GM12878 (cell line): Measurements from ENCODE around the gene TBRG4. TPM values are rescaled to one million over a fixed set of nuclear protein-coding genes. Genes with fewer than 3 reads are reported as not detected.

Experiments used
- ATAC-seq: fragments of 200-7000 bp; cut with Tn5 transposase; 3 replicates; pipeline ENCODE4 v1.9.1; 2020; ENCODE audit warnings: mild to moderate bottlenecking, moderate library complexity
- BruUV-seq: library from RNA; stranded (reverse); fragments of 400-500 nt; replicated peaks from 2 replicates; lab custom pipeline; 2021; lab: Mats Ljungman, UMichigan
- CTCF ChIA-PET: fragments of 300-600 bp; sonication (Branson Sonifier 250); formaldehyde crosslinking; extraction: SDS; loops from one replicate; lab custom pipeline; 2021; ENCODE audit warnings: inconsistent platforms; lab: Yijun Ruan, JAX
- POLR2A ChIA-PET: fragments of 350-600 bp; formaldehyde crosslinking; extraction: SDS; loops from one replicate; lab custom pipeline; 2021; ENCODE audit warnings: inconsistent platforms; lab: Charles Lee
- RAD21 ChIA-PET: fragments of 300-600 bp; sonication (Branson Sonifier 250); formaldehyde crosslinking; loops from one replicate; lab custom pipeline; 2023; ENCODE audit warnings: antibody characterized with exemption; ENCODE audit not compliant: unreplicated experiment; lab: Charles Lee
- SMC1A ChIA-PET: fragments of 300-600 bp; sonication (Branson Sonifier 250); formaldehyde crosslinking; loops from one replicate; lab custom pipeline; 2023; ENCODE audit not compliant: unreplicated experiment, uncharacterized antibody; lab: Charles Lee
- DNase-seq: peaks from one replicate; pipeline ENCODE4 v3.0.0-alpha.2; 2011; ENCODE audit warnings: low read depth, low spot score
- FAIRE-seq: peaks from 3 replicates; lab custom pipeline; 2011; peaks lifted over from hg19 to GRCh38; lab: Jason Lieb, UNC
- H2AFZ ChIP-seq: 2 replicates; pipeline ENCODE4 v1.6.0; 2011; ENCODE audit warnings: low read depth, low read length, control low read depth; ENCODE audit not compliant: control insufficient read depth
- H3K27ac ChIP-seq: 2 replicates; pipeline ENCODE4 v1.5.1; 2011; ENCODE audit warnings: control low read depth; ENCODE audit not compliant: control insufficient read depth, insufficient read depth
- H3K27me3 ChIP-seq, 2 experiments: replicated peaks in 1 of 2; 2 replicates each; pipeline versions ENCODE4 v1.6.0 to v1.6.1; 2011; ENCODE audit warnings: low read length in 1 of 2; ENCODE audit not compliant: control insufficient read depth in 2 of 2, insufficient read depth in 2 of 2
- H3K36me3 ChIP-seq, 2 experiments: 2 replicates each; pipeline ENCODE4 v1.5.1; 2011; ENCODE audit warnings: low read length in 1 of 2; ENCODE audit not compliant: control insufficient read depth in 2 of 2, insufficient read depth in 2 of 2
- H3K4me1 ChIP-seq: 2 replicates; pipeline ENCODE4 v1.6.1; 2011; ENCODE audit warnings: mild to moderate bottlenecking, low read length, moderate library complexity, mixed read lengths; ENCODE audit not compliant: control insufficient read depth, insufficient read depth
- H3K4me2 ChIP-seq: 2 replicates; pipeline ENCODE4 v1.6.0; 2011; ENCODE audit warnings: control low read depth; ENCODE audit not compliant: control insufficient read depth, insufficient read depth
- H3K4me3 ChIP-seq: fragments of 200-600 bp; sonication (generic); 2 replicates; pipeline ENCODE4 v1.5.1; 2016
- H3K79me2 ChIP-seq: 2 replicates; pipeline ENCODE4 v1.6.0; 2011; ENCODE audit warnings: low read length; ENCODE audit not compliant: control insufficient read depth, insufficient read depth
- H3K9ac ChIP-seq: 2 replicates; pipeline ENCODE4 v1.8.0; 2011; ENCODE audit warnings: low read length, control low read depth, mixed read lengths; ENCODE audit not compliant: control insufficient read depth, insufficient read depth
- H3K9me3 ChIP-seq: replicated peaks from 3 replicates; pipeline ENCODE4 v1.5.1; 2011; ENCODE audit warnings: mild to moderate bottlenecking, low read length; ENCODE audit not compliant: control insufficient read depth, insufficient read depth
- H4K20me1 ChIP-seq: 2 replicates; pipeline ENCODE4 v1.6.0; 2011; ENCODE audit not compliant: control insufficient read depth, insufficient read depth
- BMI1 ChIP-seq: fragments of 450-650 bp; IDR thresholded peaks from 2 replicates; pipeline ENCODE4 v1.6.1; 2016; ENCODE audit warnings: mild to moderate bottlenecking, moderate library complexity, borderline replicate concordance
- EGR1 ChIP-seq, 2 experiments: IDR thresholded peaks; 1 replicate in 1 of 2; 2 replicates in 1 of 2; pipeline ENCODE4 v1.6.1; 2011 to 2012; ENCODE audit warnings: low read depth in 2 of 2, low read length in 2 of 2, borderline replicate concordance in 1 of 2, mild to moderate bottlenecking in 1 of 2, moderate library complexity in 1 of 2
- KAT2A ChIP-seq: conservative IDR thresholded peaks from 2 replicates; pipeline ENCODE4 v1.6.1; 2011; ENCODE audit warnings: low read depth, low read length; ENCODE audit not compliant: control insufficient read depth
- NR2C1 ChIP-seq: fragments of 450-650 bp; IDR thresholded peaks from 2 replicates; pipeline ENCODE4 v1.6.1; 2017; ENCODE audit warnings: antibody characterized with exemption, mild to moderate bottlenecking, moderate library complexity
- POLR2AphosphoS2 ChIP-seq: IDR thresholded peaks from 2 replicates; pipeline ENCODE4 v1.6.1; 2011; ENCODE audit warnings: low read depth, mild to moderate bottlenecking, low read length, improper control_type of control experiment, moderate library complexity
- SMAD1 ChIP-seq: fragments of 450-650 bp; IDR thresholded peaks from 2 replicates; pipeline ENCODE4 v1.6.1; 2018; ENCODE audit warnings: mild to moderate bottlenecking, low read depth; ENCODE audit not compliant: partially characterized antibody
- whole genome bisulfite sequencing: methylation state at CpG from one replicate; pipeline ENCODE4 v1.1.6; 2016; ENCODE audit warnings: low lambda C conversion rate; ENCODE audit not compliant: insufficient replicate concordance, insufficient coverage; ENCODE audit errors: missing lambda C conversion rate; 5-methylcytosine and 5-hydroxymethylcytosine counted together
- in situ Hi-C: fragments of 300-500 bp; cut with MboI; formaldehyde crosslinking; loops from 9 replicates; pipeline ENCODE4 v1.14.3; 2018; ENCODE audit warnings: mixed read lengths
- intact Hi-C: fragments of 100-400 bp; cut with micrococcal nuclease; formaldehyde crosslinking; loops from one replicate; pipeline ENCODE4 v1.14.2; 2022; ENCODE audit not compliant: unreplicated experiment
- polyA plus RNA-seq, 11 experiments: library from polyadenylated mRNA; depleted of rRNA in 4 of 11; unstranded in 6 of 11; stranded (reverse) in 5 of 11; fragments of >200 nt; fragmentation: Nextera tagmentation in 4 of 11; fragmentation: Illumina TruSeq in 1 of 11; extraction: Ambion mirVana in 4 of 11; extraction: Trizol in 1 of 11; gene quantifications; 1 replicate in 1 of 11; 2 replicates in 10 of 11; pipeline versions ENCODE4 v1.2.1 to v1.2.3, GENCODE V29; 2011 to 2016; ENCODE audit warnings: inconsistent platforms in 2 of 11, missing spikeins in 2 of 11, low read depth in 1 of 11
- total RNA-seq, 4 experiments: library from RNA; depleted of rRNA in 3 of 4; stranded (reverse); fragments of >200 nt in 3 of 4; fragmentation: Illumina TruSeq in 1 of 4; extraction: Trizol in 1 of 4; gene quantifications; 2 replicates each; pipeline versions ENCODE4 v1.2.1 to v1.2.3, GENCODE V29; 2013 to 2021
- TF ChIP-seq, protein P1 (sequence below): fragments of 450-650 bp; IDR thresholded peaks from 2 replicates; pipeline ENCODE4 v1.6.1; 2016; ENCODE audit warnings: mild to moderate bottlenecking
- TF ChIP-seq, protein P2 (sequence below): fragments of 450-650 bp; IDR thresholded peaks from 2 replicates; pipeline ENCODE4 v1.6.1; 2017; ENCODE audit warnings: mild to moderate bottlenecking

TBRG4 gene
- total and polyA plus RNA-seq, 10 of the 15 experiments (the other 5 are each of a cell fraction or from before 2014, with no cell fraction given), result 8.4 to 130 (median 118) TPM

DNA sequence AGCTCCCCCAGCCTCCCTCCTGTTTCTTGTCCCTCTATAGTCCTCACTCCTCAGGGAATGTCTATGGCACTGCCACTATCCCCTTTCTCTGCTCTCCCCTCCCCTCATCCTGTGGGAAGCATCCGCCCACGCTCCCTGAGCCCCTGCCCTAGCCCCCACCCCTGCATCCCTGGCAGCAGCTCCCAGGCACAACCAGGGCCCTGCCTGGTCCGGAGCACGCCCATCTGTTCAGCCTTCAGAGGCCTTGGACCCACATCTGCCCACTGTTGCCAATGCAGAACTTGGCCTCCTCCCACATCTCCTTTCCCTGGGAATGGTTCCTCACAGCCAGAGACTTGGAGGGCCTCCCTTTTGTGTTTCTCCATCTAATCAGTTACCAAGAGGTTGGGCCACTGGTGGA is 20.4 kb upstream of the TBRG4 start:
- ChIA-PET SMC1A (no interaction called here), RAD21 (interaction anchor here (1.0 kb wide), 1 partner anchor 275 kb away, joined by 4 read pairs; no protein-coding TSS in a partner anchor)
- FAIRE-seq (no peak), ATAC-seq (no peak)
- 28% methylated on average over 4 of the region's 4 CpGs for WGBS
- no peak overlapping the region for H3K4me2 ChIP-seq
- no peak for TF ChIP-seq KAT2A
- TF ChIP-seq EGR1 (IDR thresholded peaks at IDR 0.05; ENCODE audit: borderline replicate concordance in 1 of 2, low read depth in 2 of 2, low read length in 2 of 2), result no peak
- TF ChIP-seq SMAD1, result no peak
- TF ChIP-seq BMI1, result no peak
- TF ChIP-seq, protein P1, sequence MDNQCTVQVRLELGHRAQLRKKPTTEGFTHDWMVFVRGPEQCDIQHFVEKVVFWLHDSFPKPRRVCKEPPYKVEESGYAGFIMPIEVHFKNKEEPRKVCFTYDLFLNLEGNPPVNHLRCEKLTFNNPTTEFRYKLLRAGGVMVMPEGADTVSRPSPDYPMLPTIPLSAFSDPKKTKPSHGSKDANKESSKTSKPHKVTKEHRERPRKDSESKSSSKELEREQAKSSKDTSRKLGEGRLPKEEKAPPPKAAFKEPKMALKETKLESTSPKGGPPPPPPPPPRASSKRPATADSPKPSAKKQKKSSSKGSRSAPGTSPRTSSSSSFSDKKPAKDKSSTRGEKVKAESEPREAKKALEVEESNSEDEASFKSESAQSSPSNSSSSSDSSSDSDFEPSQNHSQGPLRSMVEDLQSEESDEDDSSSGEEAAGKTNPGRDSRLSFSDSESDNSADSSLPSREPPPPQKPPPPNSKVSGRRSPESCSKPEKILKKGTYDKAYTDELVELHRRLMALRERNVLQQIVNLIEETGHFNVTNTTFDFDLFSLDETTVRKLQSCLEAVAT, result no peak
- TF ChIP-seq POLR2AphosphoS2, result no peak
- TF ChIP-seq NR2C1, result no peak
- TF ChIP-seq, protein P2, sequence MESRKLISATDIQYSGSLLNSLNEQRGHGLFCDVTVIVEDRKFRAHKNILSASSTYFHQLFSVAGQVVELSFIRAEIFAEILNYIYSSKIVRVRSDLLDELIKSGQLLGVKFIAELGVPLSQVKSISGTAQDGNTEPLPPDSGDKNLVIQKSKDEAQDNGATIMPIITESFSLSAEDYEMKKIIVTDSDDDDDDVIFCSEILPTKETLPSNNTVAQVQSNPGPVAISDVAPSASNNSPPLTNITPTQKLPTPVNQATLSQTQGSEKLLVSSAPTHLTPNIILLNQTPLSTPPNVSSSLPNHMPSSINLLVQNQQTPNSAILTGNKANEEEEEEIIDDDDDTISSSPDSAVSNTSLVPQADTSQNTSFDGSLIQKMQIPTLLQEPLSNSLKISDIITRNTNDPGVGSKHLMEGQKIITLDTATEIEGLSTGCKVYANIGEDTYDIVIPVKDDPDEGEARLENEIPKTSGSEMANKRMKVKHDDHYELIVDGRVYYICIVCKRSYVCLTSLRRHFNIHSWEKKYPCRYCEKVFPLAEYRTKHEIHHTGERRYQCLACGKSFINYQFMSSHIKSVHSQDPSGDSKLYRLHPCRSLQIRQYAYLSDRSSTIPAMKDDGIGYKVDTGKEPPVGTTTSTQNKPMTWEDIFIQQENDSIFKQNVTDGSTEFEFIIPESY, result no peak
- TF ChIP-seq, all 136 proteins: peak for 0
- no peaks in the 10 kb centered on the region for H4K20me1 ChIP-seq
- in situ Hi-C loops, result loop anchor here (10.0 kb wide), 1 partner anchor 157 kb away; the partner anchor contains the start of gene MYO1G
- H3K79me2 ChIP-seq, result no peaks in the 10 kb centered on the region
- POLR2A ChIA-PET, result no interaction called here
- no peaks in the 10 kb centered on the region for H3K9me3 ChIP-seq
- intact Hi-C loops, result no loop called here
- H3K4me3 ChIP-seq, result no peak overlapping the region
- H3K27me3 ChIP-seq, result no peaks in the 10 kb centered on the region
- CTCF ChIA-PET, result no interaction called here
- DNase-seq, result no peak
- H3K4me1 ChIP-seq, result no peaks in the 10 kb centered on the region
- H3K9ac ChIP-seq, result no peak overlapping the region
- no peaks in the 10 kb centered on the region for H3K36me3 ChIP-seq
- no peak overlapping the region for H2AFZ ChIP-seq
- BruUV-seq, result no TSS peak
- H3K27ac ChIP-seq, result no peak overlapping the region
